Effector memory CD8-positive, alpha-beta T cell (primary cell): ENCODE results near the gene REPIN1.

Experiments used
- ATAC-seq: fragments of 150-1000 bp; cut with Tn5 transposase; replicated peaks from 2 replicates; pipeline ENCODE4 v1.10.0; 2021; ENCODE audit warnings: mild to moderate bottlenecking, moderate library complexity
- DNase-seq, 3 experiments: peaks; one replicate each; pipeline ENCODE4 v3.0.0; 2021
- H3K27ac Mint-ChIP-seq, 2 donors: one replicate each; pipeline ENCODE4 v1.8.0; 2022; ENCODE audit warnings: mild to moderate bottlenecking in 2 of 2, mixed read lengths in 2 of 2, moderate library complexity in 2 of 2
- H3K27me3 Mint-ChIP-seq, 2 donors: one replicate each; pipeline ENCODE4 v1.8.0; 2022; ENCODE audit warnings: mixed read lengths in 2 of 2
- H3K36me3 Mint-ChIP-seq: one replicate; pipeline ENCODE4 v1.8.0; 2022; ENCODE audit warnings: mild to moderate bottlenecking, moderate library complexity, mixed read lengths; ENCODE audit not compliant: insufficient read depth
- H3K4me1 Mint-ChIP-seq, 2 donors: one replicate each; pipeline ENCODE4 v1.8.0; 2022; ENCODE audit warnings: low read depth in 2 of 2, mixed read lengths in 2 of 2
- H3K4me3 Mint-ChIP-seq, 2 donors: one replicate each; pipeline ENCODE4 v1.8.0; 2022; ENCODE audit warnings: mild to moderate bottlenecking in 2 of 2, mixed read lengths in 2 of 2, moderate library complexity in 2 of 2
- H3K9me3 Mint-ChIP-seq, 2 donors: one replicate each; pipeline ENCODE4 v1.8.0; 2022; ENCODE audit warnings: mixed read lengths in 2 of 2

REPIN1 gene

GRCh38 chr7:150388709-150389531, 20.3 kb downstream of the REPIN1 start:
- H3K4me1 Mint-ChIP-seq = peaks cover 0 to 5% of the 10 kb centered on the region in 2 donors
- H3K36me3 Mint-ChIP-seq = peaks cover 3% of the 10 kb centered on the region
- no peaks in the 10 kb centered on the region for H3K9me3 Mint-ChIP-seq
- H3K27me3 Mint-ChIP-seq = no peaks in the 10 kb centered on the region
- H3K27ac Mint-ChIP-seq = no peak overlapping the region
- no peak for DNase-seq
- no peak overlapping the region for H3K4me3 Mint-ChIP-seq
- no peak for ATAC-seq

- Mint-ChIP-seq H3K27me3 (no peaks in the 10 kb centered on the region), H3K36me3 (peaks cover 3% of the 10 kb centered on the region), H3K9me3 (no peaks in the 10 kb centered on the region), H3K4me3 (no peak overlapping the region), H3K4me1 (peaks cover 0 to 5% of the 10 kb centered on the region in 2 donors), H3K27ac (no peak overlapping the region)
- DNase-seq (no peak), ATAC-seq (no peak)
These were observed 20.9 kb downstream of the REPIN1 start for GRCh38 chr7:150389532-150389816.

GRCh38 chr7:150390205-150390604, 21.6 kb downstream of the REPIN1 start:
- Mint-ChIP-seq H3K4me3 (no peak overlapping the region), H3K4me1 (peaks cover 0 to 3% of the 10 kb centered on the region in 2 donors), H3K27ac (no peak overlapping the region), H3K36me3 (peaks cover 3% of the 10 kb centered on the region), H3K9me3 (no peaks in the 10 kb centered on the region), H3K27me3 (no peaks in the 10 kb centered on the region)
- ATAC-seq (no peak), DNase-seq (no peak)

GRCh38 chr7:150393325-150393724, 24.7 kb downstream of the REPIN1 start:
- ATAC-seq = no peak
- no peak for DNase-seq
- H3K4me1 Mint-ChIP-seq = no peaks in the 10 kb centered on the region
- H3K4me3 Mint-ChIP-seq = no peak overlapping the region
- no peak overlapping the region for H3K27ac Mint-ChIP-seq
- H3K9me3 Mint-ChIP-seq = no peaks in the 10 kb centered on the region
- H3K36me3 Mint-ChIP-seq = no peaks in the 10 kb centered on the region
- H3K27me3 Mint-ChIP-seq = no peaks in the 10 kb centered on the region

GRCh38 chr7:150396426-150396825, 27.8 kb downstream of the REPIN1 start:
- Mint-ChIP-seq H3K9me3 (no peaks in the 10 kb centered on the region), H3K27ac (peak overlapping the region in 1 of 2 donors; percentile 59), H3K27me3 (no peaks in the 10 kb centered on the region), H3K4me1 (no peaks in the 10 kb centered on the region), H3K36me3 (no peaks in the 10 kb centered on the region), H3K4me3 (no peak overlapping the region)
- ATAC-seq = no peak
- no peak for DNase-seq

GRCh38 chr7:150396851-150397260, 28.2 kb downstream of the REPIN1 start:
- Mint-ChIP-seq H3K4me1 (no peaks in the 10 kb centered on the region), H3K27ac (no peak overlapping the region), H3K36me3 (no peaks in the 10 kb centered on the region), H3K9me3 (no peaks in the 10 kb centered on the region), H3K4me3 (no peak overlapping the region), H3K27me3 (no peaks in the 10 kb centered on the region)
- ATAC-seq = no peak
- DNase-seq = no peak

GRCh38 chr7:150397346-150398107, 28.9 kb downstream of the REPIN1 start:
- H3K4me3 Mint-ChIP-seq = no peak overlapping the region
- H3K36me3 Mint-ChIP-seq = no peaks in the 10 kb centered on the region
- peaks cover 0 to 3% of the 10 kb centered on the region in 2 donors for H3K4me1 Mint-ChIP-seq
- H3K9me3 Mint-ChIP-seq = no peaks in the 10 kb centered on the region
- no peaks in the 10 kb centered on the region for H3K27me3 Mint-ChIP-seq
- ATAC-seq (no peak), DNase-seq (no peak)
- H3K27ac Mint-ChIP-seq = no peak overlapping the region

- no peaks in the 10 kb centered on the region for H3K27me3 Mint-ChIP-seq
- DNase-seq (no peak), ATAC-seq (no peak)
- H3K4me3 Mint-ChIP-seq = no peak overlapping the region
- H3K4me1 Mint-ChIP-seq = peaks cover 2 to 3% of the 10 kb centered on the region in 2 donors
- no peaks in the 10 kb centered on the region for H3K36me3 Mint-ChIP-seq
- no peak overlapping the region for H3K27ac Mint-ChIP-seq
- H3K9me3 Mint-ChIP-seq = no peaks in the 10 kb centered on the region
These were observed 29.7 kb downstream of the REPIN1 start for GRCh38 chr7:150398108-150398964.

GRCh38 chr7:150398965-150399320, 30.3 kb downstream of the REPIN1 start:
- no peaks in the 10 kb centered on the region for H3K9me3 Mint-ChIP-seq
- no peak overlapping the region for H3K4me3 Mint-ChIP-seq
- DNase-seq = no peak
- no peak overlapping the region for H3K27ac Mint-ChIP-seq
- H3K36me3 Mint-ChIP-seq = no peaks in the 10 kb centered on the region
- peaks cover 3 to 4% of the 10 kb centered on the region in 2 donors for H3K4me1 Mint-ChIP-seq
- no peaks in the 10 kb centered on the region for H3K27me3 Mint-ChIP-seq
- ATAC-seq = no peak

GRCh38 chr7:150399421-150400007, 30.9 kb downstream of the REPIN1 start:
- no peaks in the 10 kb centered on the region for H3K27me3 Mint-ChIP-seq
- no peaks in the 10 kb centered on the region for H3K9me3 Mint-ChIP-seq
- DNase-seq = no peak
- H3K36me3 Mint-ChIP-seq = peaks cover 4% of the 10 kb centered on the region
- no peak overlapping the region for H3K4me3 Mint-ChIP-seq
- no peak overlapping the region for H3K27ac Mint-ChIP-seq
- peaks cover 8 to 9% of the 10 kb centered on the region in 2 donors for H3K4me1 Mint-ChIP-seq
- no peak for ATAC-seq

GRCh38 chr7:150400008-150400787, 31.6 kb downstream of the REPIN1 start:
- DNase-seq (no peak), ATAC-seq (no peak)
- H3K4me3 Mint-ChIP-seq = no peak overlapping the region
- H3K9me3 Mint-ChIP-seq = no peaks in the 10 kb centered on the region
- peak overlapping the region in 1 of 2 donors; percentile 51 for H3K27ac Mint-ChIP-seq
- peaks cover 10% of the 10 kb centered on the region for H3K36me3 Mint-ChIP-seq
- peaks cover 10 to 12% of the 10 kb centered on the region in 2 donors for H3K4me1 Mint-ChIP-seq
- no peaks in the 10 kb centered on the region for H3K27me3 Mint-ChIP-seq

- Mint-ChIP-seq H3K36me3 (peaks cover 14% of the 10 kb centered on the region), H3K27me3 (no peaks in the 10 kb centered on the region), H3K4me1 (peaks cover 15 to 16% of the 10 kb centered on the region in 2 donors), H3K9me3 (no peaks in the 10 kb centered on the region), H3K4me3 (no peak overlapping the region), H3K27ac (peak overlapping the region in 1 of 2 donors; percentile 51)
- no peak for DNase-seq
- no peak for ATAC-seq
These were observed 32.3 kb downstream of the REPIN1 start for GRCh38 chr7:150400788-150401423.
